MCF 10A (cell line): ENCODE measurements around the gene ADGRL3. TPM values are rescaled to one million over a fixed set of nuclear protein-coding genes. Genes with fewer than 3 reads are reported as not detected.

Experiments
- BruUV-seq: library from RNA; stranded (reverse); fragments of 400-500 nt; replicated peaks from 2 replicates; lab custom pipeline; 2021; lab: Mats Ljungman, UMichigan
- CTCF ChIA-PET: fragments of 300-600 bp; sonication (Branson Sonifier 250); formaldehyde crosslinking; extraction: SDS; loops from one replicate; lab custom pipeline; 2021; ENCODE audit warnings: antibody characterized with exemption, inconsistent platforms; lab: Yijun Ruan, JAX
- POLR2A ChIA-PET: fragments of 300-600, 350-650 bp; sonication (Branson Sonifier 250); formaldehyde crosslinking; extraction: SDS; loops from one replicate; lab custom pipeline; 2020; ENCODE audit warnings: antibody characterized with exemption, inconsistent platforms; lab: Yijun Ruan, JAX
- DNase-seq: peaks from one replicate; pipeline ENCODE4 v3.0.0-alpha.2; 2018; ENCODE audit not compliant: unreplicated experiment
- H3K27ac Mint-ChIP-seq: one replicate; pipeline ENCODE4 v1.8.0; 2022; ENCODE audit warnings: mild to moderate bottlenecking, low read depth, mixed read lengths; ENCODE audit not compliant: unreplicated experiment
- H3K27me3 Mint-ChIP-seq: one replicate; pipeline ENCODE4 v1.8.0; 2022; ENCODE audit warnings: mixed read lengths; ENCODE audit not compliant: insufficient read depth, unreplicated experiment
- H3K36me3 Mint-ChIP-seq: one replicate; pipeline ENCODE4 v1.8.0; 2022; ENCODE audit warnings: mild to moderate bottlenecking, moderate library complexity, mixed read lengths; ENCODE audit not compliant: insufficient read depth, unreplicated experiment
- H3K4me1 Mint-ChIP-seq: one replicate; pipeline ENCODE4 v1.8.0; 2022; ENCODE audit warnings: mixed read lengths; ENCODE audit not compliant: insufficient read depth, unreplicated experiment
- H3K4me3 Mint-ChIP-seq: one replicate; pipeline ENCODE4 v1.8.0; 2022; ENCODE audit warnings: mild to moderate bottlenecking, moderate library complexity, mixed read lengths; ENCODE audit not compliant: unreplicated experiment
- H3K9me3 Mint-ChIP-seq: one replicate; pipeline ENCODE4 v1.8.0; 2022; ENCODE audit warnings: mixed read lengths; ENCODE audit not compliant: unreplicated experiment
- intact Hi-C: fragments of 100-400 bp; cut with micrococcal nuclease; formaldehyde crosslinking; loops from 2 replicates; pipeline ENCODE4 v1.14.1; 2022
- total RNA-seq: library from RNA; stranded (reverse); gene quantifications from 2 replicates; pipeline ENCODE4 v1.2.3, GENCODE V29; 2022
- TF ChIP-seq, protein P1 (sequence below): fragments of 200-600 bp; IDR thresholded peaks from one replicate; pipeline ENCODE4 v1.8.0; 2022; ENCODE audit warnings: antibody characterized with exemption, mild to moderate bottlenecking; ENCODE audit not compliant: unreplicated experiment

Gene ADGRL3
- total RNA-seq, 1 experiment from 2014 or later, result 3.6 TPM

GRCh38 chr4:61532336-61533000, 332.3 kb downstream of the ADGRL3 start:
- H3K4me3 Mint-ChIP-seq, result no peak overlapping the region
- no peak overlapping the region for H3K27ac Mint-ChIP-seq
- no peaks in the 10 kb centered on the region for H3K27me3 Mint-ChIP-seq
- POLR2A ChIA-PET, result interaction anchor here (1.2 to 1.5 kb wide), 2 partner anchors 10 to 18 kb away, joined by 3 to 4 read pairs; no protein-coding TSS in a partner anchor
- no peak for DNase-seq
- H3K36me3 Mint-ChIP-seq, result peaks cover 5% of the 10 kb centered on the region
- H3K4me1 Mint-ChIP-seq, result peaks cover 7% of the 10 kb centered on the region
- intact Hi-C loops, result no loop called here
- no peaks in the 10 kb centered on the region for H3K9me3 Mint-ChIP-seq
- TF ChIP-seq, protein P1, sequence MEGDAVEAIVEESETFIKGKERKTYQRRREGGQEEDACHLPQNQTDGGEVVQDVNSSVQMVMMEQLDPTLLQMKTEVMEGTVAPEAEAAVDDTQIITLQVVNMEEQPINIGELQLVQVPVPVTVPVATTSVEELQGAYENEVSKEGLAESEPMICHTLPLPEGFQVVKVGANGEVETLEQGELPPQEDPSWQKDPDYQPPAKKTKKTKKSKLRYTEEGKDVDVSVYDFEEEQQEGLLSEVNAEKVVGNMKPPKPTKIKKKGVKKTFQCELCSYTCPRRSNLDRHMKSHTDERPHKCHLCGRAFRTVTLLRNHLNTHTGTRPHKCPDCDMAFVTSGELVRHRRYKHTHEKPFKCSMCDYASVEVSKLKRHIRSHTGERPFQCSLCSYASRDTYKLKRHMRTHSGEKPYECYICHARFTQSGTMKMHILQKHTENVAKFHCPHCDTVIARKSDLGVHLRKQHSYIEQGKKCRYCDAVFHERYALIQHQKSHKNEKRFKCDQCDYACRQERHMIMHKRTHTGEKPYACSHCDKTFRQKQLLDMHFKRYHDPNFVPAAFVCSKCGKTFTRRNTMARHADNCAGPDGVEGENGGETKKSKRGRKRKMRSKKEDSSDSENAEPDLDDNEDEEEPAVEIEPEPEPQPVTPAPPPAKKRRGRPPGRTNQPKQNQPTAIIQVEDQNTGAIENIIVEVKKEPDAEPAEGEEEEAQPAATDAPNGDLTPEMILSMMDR, result no peak
- CTCF ChIA-PET, result interaction anchor here (0.6 kb wide), 2 partner anchors 47 to 94 kb away, joined by 3 to 5 read pairs; no protein-coding TSS in a partner anchor
- BruUV-seq, result no TSS peak

- Mint-ChIP-seq H3K4me3 (no peak overlapping the region), H3K9me3 (no peaks in the 10 kb centered on the region), H3K27ac (no peak overlapping the region), H3K27me3 (no peaks in the 10 kb centered on the region), H3K36me3 (peaks cover 5% of the 10 kb centered on the region), H3K4me1 (peaks cover 7% of the 10 kb centered on the region)
- peak; percentile 81 for DNase-seq
- intact Hi-C loops, result no loop called here
- TF ChIP-seq, protein P1, result no peak
- BruUV-seq, result no TSS peak
- POLR2A ChIA-PET, result interaction anchor here (1.2 to 1.5 kb wide), 2 partner anchors 9 to 19 kb away, joined by 3 to 4 read pairs; no protein-coding TSS in a partner anchor
- CTCF ChIA-PET, result interaction anchor here (0.6 kb wide), 1 partner anchor 47 kb away, joined by 3 read pairs; no protein-coding TSS in a partner anchor
These were observed 333.0 kb downstream of the ADGRL3 start for GRCh38 chr4:61533140-61533539.

DNA sequence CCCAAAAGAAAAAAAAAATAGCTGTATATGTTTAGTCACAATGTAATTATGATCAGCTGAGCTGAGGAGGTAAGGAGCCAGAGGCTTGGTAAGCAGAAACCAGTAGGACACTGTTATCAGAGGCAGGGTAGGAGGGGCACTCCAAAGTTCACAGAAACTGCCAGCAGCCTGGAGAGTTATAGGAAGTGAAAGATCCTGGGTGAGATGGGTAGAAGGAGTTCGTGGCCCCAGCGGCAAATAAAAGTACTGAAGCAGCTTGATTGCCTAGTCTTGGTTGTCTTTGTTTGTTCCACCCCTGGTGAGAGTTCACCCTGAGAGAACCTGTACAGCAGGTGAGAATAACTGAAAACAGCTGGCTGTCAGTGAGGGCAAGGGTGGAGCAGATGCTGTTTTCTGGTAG, 340.8 kb downstream of the ADGRL3 start:
- DNase-seq, result no peak
- no peak overlapping the region for H3K4me3 Mint-ChIP-seq
- POLR2A ChIA-PET, result no interaction called here
- peaks cover 13% of the 10 kb centered on the region for H3K4me1 Mint-ChIP-seq
- intact Hi-C loops, result no loop called here
- no TSS peak for BruUV-seq
- no peaks in the 10 kb centered on the region for H3K9me3 Mint-ChIP-seq
- no peak overlapping the region for H3K27ac Mint-ChIP-seq
- CTCF ChIA-PET, result interaction anchor here (0.5 to 0.7 kb wide), 4 partner anchors 12 to 951 kb away, joined by 3 read pairs; no protein-coding TSS in a partner anchor
- no peaks in the 10 kb centered on the region for H3K27me3 Mint-ChIP-seq
- TF ChIP-seq, protein P1, result no peak
- peaks cover 5% of the 10 kb centered on the region for H3K36me3 Mint-ChIP-seq

DNA sequence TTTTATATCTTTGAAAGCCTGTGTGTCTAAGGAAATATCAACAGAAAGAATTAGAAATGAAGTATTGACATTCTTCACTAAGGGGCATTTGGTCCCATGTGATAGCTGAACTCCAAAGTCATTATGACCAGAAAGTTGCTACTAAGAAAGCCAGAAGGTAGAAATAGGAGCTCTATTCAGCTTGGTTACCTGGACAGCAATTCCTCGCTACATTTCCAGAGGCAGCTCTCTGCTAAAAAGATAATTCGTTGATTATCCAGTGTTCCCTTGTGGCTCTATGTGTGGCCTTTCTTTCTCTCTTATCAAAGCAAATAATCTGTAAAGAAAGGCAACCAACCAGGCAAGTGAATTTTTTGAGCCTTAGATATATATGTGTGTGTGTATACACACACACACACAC, 341.3 kb downstream of the ADGRL3 start:
- H3K27me3 Mint-ChIP-seq, result no peaks in the 10 kb centered on the region
- H3K4me1 Mint-ChIP-seq, result peaks cover 13% of the 10 kb centered on the region
- no peaks in the 10 kb centered on the region for H3K36me3 Mint-ChIP-seq
- BruUV-seq, result no TSS peak
- TF ChIP-seq, protein P1, result no peak
- H3K4me3 Mint-ChIP-seq, result no peak overlapping the region
- ChIA-PET POLR2A (interaction anchor here (0.8 kb wide), 1 partner anchor 8 kb away, joined by 4 read pairs; no protein-coding TSS in a partner anchor), CTCF (interaction anchor here (0.5 to 0.7 kb wide), 6 partner anchors 11 to 951 kb away, joined by 3 read pairs; no protein-coding TSS in a partner anchor)
- H3K9me3 Mint-ChIP-seq, result no peaks in the 10 kb centered on the region
- H3K27ac Mint-ChIP-seq, result no peak overlapping the region
- intact Hi-C loops, result no loop called here
- DNase-seq, result no peak
